Neural cell (in vitro differentiated cells): Measurements from ENCODE around the gene SERGEF. TPM values are rescaled to one million over a fixed set of nuclear protein-coding genes. Genes with fewer than 3 reads are reported as not detected.

ENCODE experiments used
- H2AFZ ChIP-seq: fragments of 200-600, 300-800 bp; sonication (generic), shearing (Covaris generic); 2 replicates; pipeline ENCODE4 v1.6.0; 2014; ENCODE audit warnings: low read depth, mild to moderate bottlenecking, antibody characterized with exemption, low read length, moderate library complexity
- H3F3A ChIP-seq: fragments of 200-600 bp; shearing (Covaris generic); 2 replicates; pipeline ENCODE4 v1.6.1; 2016; ENCODE audit warnings: mild to moderate bottlenecking, moderate library complexity, mixed read lengths, antibody characterized with exemption, low read length; ENCODE audit not compliant: insufficient read depth, poor library complexity, severe bottlenecking
- H3K27ac ChIP-seq: fragments of 200-600, 300-800 bp; sonication (generic), shearing (Covaris generic); 2 replicates; pipeline ENCODE4 v1.5.1; 2014; ENCODE audit warnings: mild to moderate bottlenecking, low read length, moderate library complexity
- H3K27me3 ChIP-seq: fragments of 300-800, 200-600 bp; sonication (generic), shearing (Covaris generic); 2 replicates; pipeline ENCODE4 v1.6.0; 2014; ENCODE audit warnings: mild to moderate bottlenecking, low read depth, low read length, moderate library complexity; ENCODE audit not compliant: insufficient read depth
- H3K36me3 ChIP-seq: fragments of 300-800, 200-600 bp; sonication (generic), shearing (Covaris generic); 2 replicates; pipeline ENCODE4 v1.5.1; 2014; ENCODE audit warnings: mild to moderate bottlenecking, antibody characterized with exemption, low read length, moderate library complexity; ENCODE audit not compliant: insufficient read depth
- H3K4me2 ChIP-seq: fragments of 300-800, 200-600 bp; sonication (generic), shearing (Covaris generic); 2 replicates; pipeline ENCODE4 v1.6.0; 2014; ENCODE audit warnings: mild to moderate bottlenecking, low read length
- H3K4me3 ChIP-seq: fragments of 300-800, 200-600 bp; sonication (generic), shearing (Covaris generic); 2 replicates; pipeline ENCODE4 v1.5.1; 2014; ENCODE audit warnings: mild to moderate bottlenecking, low read length, moderate library complexity
- H3K79me2 ChIP-seq: fragments of 200-600 bp; shearing (Covaris generic); replicated peaks from 2 replicates; pipeline ENCODE4 v1.6.0; 2014; ENCODE audit warnings: mild to moderate bottlenecking, low read length, moderate library complexity; ENCODE audit not compliant: insufficient read depth
- H3K9ac ChIP-seq: fragments of 300-800, 200-600 bp; sonication (generic), shearing (Covaris generic); 2 replicates; pipeline ENCODE4 v1.6.1; 2016; ENCODE audit warnings: mild to moderate bottlenecking, low read length, mixed read lengths
- H3K9me2 ChIP-seq: fragments of 200-600 bp; shearing (Covaris generic); 2 replicates; pipeline ENCODE4 v1.6.1; 2016; ENCODE audit warnings: mild to moderate bottlenecking, low read length, mixed read lengths; ENCODE audit not compliant: insufficient read depth
- H3K9me3 ChIP-seq: fragments of 200-600, 300-800 bp; sonication (generic), shearing (Covaris generic); 2 replicates; pipeline ENCODE4 v1.6.1; 2016; ENCODE audit warnings: mild to moderate bottlenecking, mixed run types, low read length, moderate library complexity, mixed read lengths
- H4K20me1 ChIP-seq: fragments of 200-600 bp; shearing (Covaris generic); 2 replicates; pipeline ENCODE4 v1.6.1; 2016; ENCODE audit warnings: mild to moderate bottlenecking, mixed run types; ENCODE audit not compliant: insufficient read depth
- EP300 ChIP-seq: fragments of 450-650 bp; conservative IDR thresholded peaks from 2 replicates; pipeline ENCODE4 v1.6.1; 2014; ENCODE audit warnings: antibody characterized with exemption, mild to moderate bottlenecking, moderate library complexity; ENCODE audit not compliant: poor library complexity, severe bottlenecking
- EZH2 ChIP-seq: fragments of 200-600, 300-800 bp; shearing (Covaris generic), sonication (generic); IDR thresholded peaks from 2 replicates; pipeline ENCODE4 v1.6.1; 2014; ENCODE audit warnings: antibody characterized with exemption, low read length, borderline replicate concordance, mild to moderate bottlenecking; ENCODE audit not compliant: insufficient read depth, poor library complexity, severe bottlenecking
- MXI1 ChIP-seq: fragments of 450-650 bp; conservative IDR thresholded peaks from 2 replicates; pipeline ENCODE4 v1.6.1; 2014; ENCODE audit warnings: antibody characterized with exemption, mild to moderate bottlenecking; ENCODE audit not compliant: poor library complexity, severe bottlenecking
- POLR2AphosphoS5 ChIP-seq: IDR thresholded peaks from 2 replicates; pipeline ENCODE4 v1.6.1; 2012
- RAD21 ChIP-seq: fragments of 450-650 bp; conservative IDR thresholded peaks from 2 replicates; pipeline ENCODE4 v1.6.1; 2014; ENCODE audit warnings: antibody characterized with exemption, mild to moderate bottlenecking, moderate library complexity
- SMC3 ChIP-seq: fragments of 450-650 bp; conservative IDR thresholded peaks from 2 replicates; pipeline ENCODE4 v1.6.1; 2014; ENCODE audit warnings: antibody characterized with exemption, mild to moderate bottlenecking, moderate library complexity; ENCODE audit not compliant: poor library complexity
- TAF1 ChIP-seq: IDR thresholded peaks from 2 replicates; pipeline ENCODE4 v1.6.1; 2012; ENCODE audit warnings: low read depth
- polyA plus RNA-seq: library from polyadenylated mRNA; depleted of rRNA; stranded (reverse); fragments of >200 nt; gene quantifications from 2 replicates; pipeline ENCODE4 v1.2.3, GENCODE V29; 2014
- TF ChIP-seq, protein P1 (sequence below): fragments of 450-650 bp; IDR thresholded peaks from 2 replicates; pipeline ENCODE4 v1.5.1; 2014; ENCODE audit warnings: antibody characterized with exemption, mild to moderate bottlenecking, moderate library complexity; ENCODE audit not compliant: poor library complexity, severe bottlenecking
- TF ChIP-seq, protein P2 (sequence below): IDR thresholded peaks from 2 replicates; pipeline ENCODE4 v1.6.1; 2012; ENCODE audit warnings: borderline replicate concordance

SERGEF gene
- polyA plus RNA-seq, 1 donor from 2014 or later = 49.6 TPM

DNA sequence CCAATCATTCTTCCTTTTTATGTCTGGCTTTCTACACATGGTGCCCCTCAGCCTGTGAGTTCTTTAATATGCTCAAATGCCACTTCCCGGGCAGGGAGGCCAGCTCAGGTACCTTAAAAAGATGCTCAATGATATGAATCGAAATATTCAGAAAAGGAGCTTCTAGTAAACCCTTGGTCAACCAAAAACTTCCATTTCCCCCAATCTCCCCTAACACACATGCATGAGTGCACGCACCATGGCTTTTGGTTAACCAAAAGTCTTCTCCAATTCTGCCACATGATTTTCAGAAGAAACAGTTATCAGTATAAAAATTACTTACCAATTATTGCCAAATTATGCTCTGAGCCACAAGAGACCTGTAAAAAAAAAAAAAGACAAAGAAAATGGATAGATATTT, 135.0 kb downstream of the SERGEF start:
- Histone ChIP-seq H3K4me2 (no peak overlapping the region), H3K9me3 (no peaks in the 10 kb centered on the region), H3K9me2 (no peaks in the 10 kb centered on the region), H3F3A (no peaks in the 10 kb centered on the region), H2AFZ (no peak overlapping the region), H3K4me3 (no peak overlapping the region), H3K36me3 (no peaks in the 10 kb centered on the region), H3K79me2 (no peaks in the 10 kb centered on the region), H3K27me3 (no peaks in the 10 kb centered on the region), H3K9ac (no peak overlapping the region), H3K27ac (no peak overlapping the region), H4K20me1 (no peaks in the 10 kb centered on the region)
- TF ChIP-seq TAF1 (no peak), RAD21 (no peak), EP300 (no peak), EZH2 (no peak), SMC3 (no peak), MXI1 (no peak), POLR2AphosphoS5 (no peak)
- TF ChIP-seq, protein P1, sequence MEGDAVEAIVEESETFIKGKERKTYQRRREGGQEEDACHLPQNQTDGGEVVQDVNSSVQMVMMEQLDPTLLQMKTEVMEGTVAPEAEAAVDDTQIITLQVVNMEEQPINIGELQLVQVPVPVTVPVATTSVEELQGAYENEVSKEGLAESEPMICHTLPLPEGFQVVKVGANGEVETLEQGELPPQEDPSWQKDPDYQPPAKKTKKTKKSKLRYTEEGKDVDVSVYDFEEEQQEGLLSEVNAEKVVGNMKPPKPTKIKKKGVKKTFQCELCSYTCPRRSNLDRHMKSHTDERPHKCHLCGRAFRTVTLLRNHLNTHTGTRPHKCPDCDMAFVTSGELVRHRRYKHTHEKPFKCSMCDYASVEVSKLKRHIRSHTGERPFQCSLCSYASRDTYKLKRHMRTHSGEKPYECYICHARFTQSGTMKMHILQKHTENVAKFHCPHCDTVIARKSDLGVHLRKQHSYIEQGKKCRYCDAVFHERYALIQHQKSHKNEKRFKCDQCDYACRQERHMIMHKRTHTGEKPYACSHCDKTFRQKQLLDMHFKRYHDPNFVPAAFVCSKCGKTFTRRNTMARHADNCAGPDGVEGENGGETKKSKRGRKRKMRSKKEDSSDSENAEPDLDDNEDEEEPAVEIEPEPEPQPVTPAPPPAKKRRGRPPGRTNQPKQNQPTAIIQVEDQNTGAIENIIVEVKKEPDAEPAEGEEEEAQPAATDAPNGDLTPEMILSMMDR = no peak
- TF ChIP-seq, protein P2, sequence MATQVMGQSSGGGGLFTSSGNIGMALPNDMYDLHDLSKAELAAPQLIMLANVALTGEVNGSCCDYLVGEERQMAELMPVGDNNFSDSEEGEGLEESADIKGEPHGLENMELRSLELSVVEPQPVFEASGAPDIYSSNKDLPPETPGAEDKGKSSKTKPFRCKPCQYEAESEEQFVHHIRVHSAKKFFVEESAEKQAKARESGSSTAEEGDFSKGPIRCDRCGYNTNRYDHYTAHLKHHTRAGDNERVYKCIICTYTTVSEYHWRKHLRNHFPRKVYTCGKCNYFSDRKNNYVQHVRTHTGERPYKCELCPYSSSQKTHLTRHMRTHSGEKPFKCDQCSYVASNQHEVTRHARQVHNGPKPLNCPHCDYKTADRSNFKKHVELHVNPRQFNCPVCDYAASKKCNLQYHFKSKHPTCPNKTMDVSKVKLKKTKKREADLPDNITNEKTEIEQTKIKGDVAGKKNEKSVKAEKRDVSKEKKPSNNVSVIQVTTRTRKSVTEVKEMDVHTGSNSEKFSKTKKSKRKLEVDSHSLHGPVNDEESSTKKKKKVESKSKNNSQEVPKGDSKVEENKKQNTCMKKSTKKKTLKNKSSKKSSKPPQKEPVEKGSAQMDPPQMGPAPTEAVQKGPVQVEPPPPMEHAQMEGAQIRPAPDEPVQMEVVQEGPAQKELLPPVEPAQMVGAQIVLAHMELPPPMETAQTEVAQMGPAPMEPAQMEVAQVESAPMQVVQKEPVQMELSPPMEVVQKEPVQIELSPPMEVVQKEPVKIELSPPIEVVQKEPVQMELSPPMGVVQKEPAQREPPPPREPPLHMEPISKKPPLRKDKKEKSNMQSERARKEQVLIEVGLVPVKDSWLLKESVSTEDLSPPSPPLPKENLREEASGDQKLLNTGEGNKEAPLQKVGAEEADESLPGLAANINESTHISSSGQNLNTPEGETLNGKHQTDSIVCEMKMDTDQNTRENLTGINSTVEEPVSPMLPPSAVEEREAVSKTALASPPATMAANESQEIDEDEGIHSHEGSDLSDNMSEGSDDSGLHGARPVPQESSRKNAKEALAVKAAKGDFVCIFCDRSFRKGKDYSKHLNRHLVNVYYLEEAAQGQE = no peak

DNA sequence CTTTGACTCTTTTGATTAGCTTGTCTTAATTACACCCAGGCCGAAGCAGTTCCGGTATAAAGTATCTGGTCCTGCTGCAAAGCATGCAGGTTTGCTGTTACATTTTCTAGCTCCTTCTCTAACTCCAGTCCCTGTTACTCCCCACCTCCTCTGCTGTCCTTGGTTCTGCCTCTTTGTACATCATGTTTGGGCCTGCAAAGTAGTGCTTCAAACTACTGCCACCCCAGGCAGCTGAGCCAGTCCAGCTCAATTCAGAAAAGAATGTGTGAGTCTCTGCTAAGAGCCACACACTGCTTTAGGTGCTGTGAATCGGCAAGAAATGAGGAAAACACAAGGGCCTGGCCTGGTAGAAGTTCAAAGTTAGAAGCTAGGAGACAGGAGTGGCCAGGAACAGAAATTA, 136.0 kb downstream of the SERGEF start:
- no peaks in the 10 kb centered on the region for H3K27me3 ChIP-seq
- no peaks in the 10 kb centered on the region for H3K9me2 ChIP-seq
- no peaks in the 10 kb centered on the region for H4K20me1 ChIP-seq
- no peaks in the 10 kb centered on the region for H3K36me3 ChIP-seq
- no peaks in the 10 kb centered on the region for H3K79me2 ChIP-seq
- H3K4me2 ChIP-seq = no peak overlapping the region
- H2AFZ ChIP-seq = no peak overlapping the region
- H3K9ac ChIP-seq = no peak overlapping the region
- no peaks in the 10 kb centered on the region for H3F3A ChIP-seq
- no peak overlapping the region for H3K4me3 ChIP-seq
- TF ChIP-seq, protein P1 = no peak
- TF ChIP-seq RAD21 = no peak
- TF ChIP-seq, protein P2 = no peak
- no peak for TF ChIP-seq TAF1
- no peak overlapping the region for H3K27ac ChIP-seq
- H3K9me3 ChIP-seq = no peaks in the 10 kb centered on the region
